Measurements from ENCODE around the gene ZNF429. TPM values are rescaled to one million over a fixed set of nuclear protein-coding genes. Genes with fewer than 3 reads are reported as not detected.

Gene ZNF429
- total RNA-seq, 1 experiment from 2014 or later, result 0.66 TPM

DNA sequence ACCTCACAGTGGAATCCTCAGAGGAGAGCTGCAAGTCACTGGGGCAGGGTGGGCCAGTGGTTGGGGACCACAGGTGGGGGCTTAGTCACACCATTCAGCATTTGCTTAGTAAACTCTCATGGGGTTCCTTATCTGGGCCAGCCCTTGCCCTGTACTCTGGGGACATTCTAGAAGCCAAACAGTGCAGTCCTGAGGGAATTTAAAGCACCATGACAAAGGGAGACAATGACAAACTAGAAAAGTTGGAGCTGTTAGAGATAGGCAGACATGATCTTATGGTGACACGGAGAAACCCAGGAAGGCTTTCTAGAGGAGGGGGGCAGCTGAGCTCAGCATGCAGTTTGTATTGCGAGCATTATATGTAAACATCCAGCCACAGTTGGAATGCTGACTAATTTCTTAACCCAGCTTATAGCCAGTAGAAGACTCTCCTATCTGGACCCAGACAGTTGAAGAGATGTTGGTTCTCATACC is 87.6 kb downstream of the ZNF429 start:
- intact Hi-C loops (cut with micrococcal nuclease), result no loop called here
- H3K79me2 ChIP-seq (ENCODE audit: low read length), result no peaks in the 10 kb centered on the region
- DNase-seq, result no peak
- H3K4me3 ChIP-seq (ENCODE audit: low read length), result no peak overlapping the region
- peaks cover 7% of the 10 kb centered on the region; the same call in 1 of the 2 replicates for H3K9me3 ChIP-seq (ENCODE audit: low read length)
- H2AFZ ChIP-seq (ENCODE audit: low read length), result no peak overlapping the region
- H4K20me1 ChIP-seq (ENCODE audit: low read length), result no peaks in the 10 kb centered on the region
- ChIA-PET CTCF (no interaction called here), POLR2A (ENCODE audit: unreplicated experiment) (no interaction called here)
- no peaks in the 10 kb centered on the region for H3K27me3 ChIP-seq (ENCODE audit: low read length)
- H3F3A ChIP-seq (ENCODE audit: low read length, unreplicated experiment), result no peaks in the 10 kb centered on the region
- ATAC-seq, result no peak
- no peak overlapping the region for H3K4me2 ChIP-seq (ENCODE audit: low read length)
- BruUV-seq (replicated peaks), result no TSS peak
- H3K4me1 ChIP-seq (ENCODE audit: insufficient read depth, low read length), result no peaks in the 10 kb centered on the region
- H3K9me2 ChIP-seq (replicated peaks; ENCODE audit: low read length), result no peaks in the 10 kb centered on the region
- no peak overlapping the region for H3K9ac ChIP-seq (ENCODE audit: low read length)
- no peak overlapping the region for H3K27ac ChIP-seq (ENCODE audit: low read length)
- no peaks in the 10 kb centered on the region for H3K36me3 ChIP-seq (ENCODE audit: low read depth, low read length)
- TF ChIP-seq, protein P1, sequence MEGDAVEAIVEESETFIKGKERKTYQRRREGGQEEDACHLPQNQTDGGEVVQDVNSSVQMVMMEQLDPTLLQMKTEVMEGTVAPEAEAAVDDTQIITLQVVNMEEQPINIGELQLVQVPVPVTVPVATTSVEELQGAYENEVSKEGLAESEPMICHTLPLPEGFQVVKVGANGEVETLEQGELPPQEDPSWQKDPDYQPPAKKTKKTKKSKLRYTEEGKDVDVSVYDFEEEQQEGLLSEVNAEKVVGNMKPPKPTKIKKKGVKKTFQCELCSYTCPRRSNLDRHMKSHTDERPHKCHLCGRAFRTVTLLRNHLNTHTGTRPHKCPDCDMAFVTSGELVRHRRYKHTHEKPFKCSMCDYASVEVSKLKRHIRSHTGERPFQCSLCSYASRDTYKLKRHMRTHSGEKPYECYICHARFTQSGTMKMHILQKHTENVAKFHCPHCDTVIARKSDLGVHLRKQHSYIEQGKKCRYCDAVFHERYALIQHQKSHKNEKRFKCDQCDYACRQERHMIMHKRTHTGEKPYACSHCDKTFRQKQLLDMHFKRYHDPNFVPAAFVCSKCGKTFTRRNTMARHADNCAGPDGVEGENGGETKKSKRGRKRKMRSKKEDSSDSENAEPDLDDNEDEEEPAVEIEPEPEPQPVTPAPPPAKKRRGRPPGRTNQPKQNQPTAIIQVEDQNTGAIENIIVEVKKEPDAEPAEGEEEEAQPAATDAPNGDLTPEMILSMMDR (conservative IDR thresholded peaks at IDR 0.05; ENCODE audit: low read depth, low read length), result no peak
- TF ChIP-seq EZH2phosphoT487 (IDR thresholded peaks at IDR 0.05; ENCODE audit: borderline replicate concordance, low read length) (no peak), EZH2 (IDR thresholded peaks at IDR 0.05; ENCODE audit: low read length, unreplicated experiment) (no peak)

DNA sequence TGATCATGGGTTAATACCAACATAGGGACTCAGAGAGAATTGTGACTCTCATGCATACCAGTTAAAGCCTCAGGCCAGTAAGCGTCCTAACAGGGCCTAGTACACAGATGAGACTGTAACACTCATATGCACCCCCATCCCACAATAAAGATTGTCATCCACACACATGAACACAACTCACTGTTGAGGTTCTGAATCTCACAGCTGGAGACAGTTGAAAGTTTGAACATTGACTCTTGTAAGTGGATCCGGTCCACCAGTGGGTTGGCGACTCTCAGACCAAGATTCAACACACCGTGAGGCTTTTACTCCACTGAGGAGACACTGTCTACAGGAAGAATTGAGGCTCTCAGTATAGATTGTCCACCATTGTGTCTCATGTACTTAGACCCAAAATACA is 88.1 kb downstream of the ZNF429 start:
- H3K9me3 ChIP-seq (ENCODE audit: low read length), result peaks cover 7% of the 10 kb centered on the region; the same call in 1 of the 2 replicates
- no peak overlapping the region for H3K9ac ChIP-seq (ENCODE audit: low read length)
- no peaks in the 10 kb centered on the region for H3K9me2 ChIP-seq (replicated peaks; ENCODE audit: low read length)
- ChIA-PET POLR2A (ENCODE audit: unreplicated experiment) (no interaction called here), CTCF (no interaction called here)
- TF ChIP-seq, protein P1 (conservative IDR thresholded peaks at IDR 0.05; ENCODE audit: low read depth, low read length), result no peak
- TF ChIP-seq EZH2phosphoT487 (IDR thresholded peaks at IDR 0.05; ENCODE audit: borderline replicate concordance, low read length) (no peak), EZH2 (IDR thresholded peaks at IDR 0.05; ENCODE audit: low read length, unreplicated experiment) (no peak)
- no TSS peak for BruUV-seq (replicated peaks)
- H3F3A ChIP-seq (ENCODE audit: low read length, unreplicated experiment), result no peaks in the 10 kb centered on the region
- H3K27me3 ChIP-seq (ENCODE audit: low read length), result no peaks in the 10 kb centered on the region
- no peaks in the 10 kb centered on the region for H3K79me2 ChIP-seq (ENCODE audit: low read length)
- no peak overlapping the region for H3K4me3 ChIP-seq (ENCODE audit: low read length)
- H3K27ac ChIP-seq (ENCODE audit: low read length), result no peak overlapping the region
- H3K4me2 ChIP-seq (ENCODE audit: low read length), result no peak overlapping the region
- ATAC-seq, result no peak
- H2AFZ ChIP-seq (ENCODE audit: low read length), result no peak overlapping the region
- DNase-seq, result no peak
- H4K20me1 ChIP-seq (ENCODE audit: low read length), result no peaks in the 10 kb centered on the region
- no peaks in the 10 kb centered on the region for H3K4me1 ChIP-seq (ENCODE audit: insufficient read depth, low read length)
- intact Hi-C loops (cut with micrococcal nuclease), result no loop called here
- no peaks in the 10 kb centered on the region for H3K36me3 ChIP-seq (ENCODE audit: low read depth, low read length)

DNA sequence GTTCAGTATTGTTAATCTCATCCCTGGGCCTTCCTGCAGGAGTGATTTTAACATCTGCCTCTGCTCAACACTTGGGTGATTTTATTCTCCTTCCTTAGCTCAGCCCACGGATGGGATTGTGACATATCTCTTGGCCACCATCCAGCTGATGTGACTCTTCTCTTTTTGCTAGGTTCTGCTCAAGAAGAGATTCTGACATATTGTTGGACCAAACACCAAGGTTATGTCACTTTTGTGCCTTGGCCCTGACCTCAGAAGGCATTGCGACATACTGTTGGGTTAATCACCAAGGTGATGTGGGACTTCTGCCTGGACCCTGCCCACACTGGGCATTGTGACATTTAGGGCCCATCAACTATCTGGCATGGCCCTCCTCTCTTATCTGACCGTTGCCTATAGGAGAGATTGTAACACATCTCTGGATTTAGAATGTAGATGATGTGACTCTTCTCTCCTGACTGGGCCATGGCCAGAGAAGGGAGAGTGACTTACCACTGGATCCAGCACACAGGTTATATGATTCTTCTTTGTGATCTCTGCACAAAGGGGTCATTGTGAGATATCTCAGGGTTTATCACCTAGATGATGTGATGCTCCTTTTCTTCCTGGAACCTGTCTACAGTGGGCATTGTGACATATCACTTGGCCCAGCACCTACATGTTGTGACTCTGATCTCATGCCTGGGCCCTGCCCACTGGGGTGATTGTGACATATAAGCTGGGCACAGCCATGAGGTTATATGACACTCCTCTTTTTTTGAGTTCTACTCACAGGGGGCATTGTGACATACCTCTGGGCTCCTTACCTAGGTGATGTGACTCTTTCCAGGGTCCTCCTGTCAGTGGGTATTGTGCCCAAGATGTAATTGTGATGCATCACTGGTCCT is 88.8 kb downstream of the ZNF429 start:
- H3K4me3 ChIP-seq (ENCODE audit: low read length), result no peak overlapping the region
- peaks cover 7% of the 10 kb centered on the region; the same call in 1 of the 2 replicates for H3K9me3 ChIP-seq (ENCODE audit: low read length)
- no peaks in the 10 kb centered on the region for H4K20me1 ChIP-seq (ENCODE audit: low read length)
- no peaks in the 10 kb centered on the region for H3K9me2 ChIP-seq (replicated peaks; ENCODE audit: low read length)
- no peak overlapping the region for H3K4me2 ChIP-seq (ENCODE audit: low read length)
- H2AFZ ChIP-seq (ENCODE audit: low read length), result no peak overlapping the region
- H3F3A ChIP-seq (ENCODE audit: low read length, unreplicated experiment), result no peaks in the 10 kb centered on the region
- POLR2A ChIA-PET (ENCODE audit: unreplicated experiment), result no interaction called here
- no TSS peak for BruUV-seq (replicated peaks)
- no peaks in the 10 kb centered on the region for H3K36me3 ChIP-seq (ENCODE audit: low read depth, low read length)
- no peak overlapping the region for H3K9ac ChIP-seq (ENCODE audit: low read length)
- TF ChIP-seq EZH2 (IDR thresholded peaks at IDR 0.05; ENCODE audit: low read length, unreplicated experiment) (no peak), EZH2phosphoT487 (IDR thresholded peaks at IDR 0.05; ENCODE audit: borderline replicate concordance, low read length) (no peak)
- TF ChIP-seq, protein P1 (conservative IDR thresholded peaks at IDR 0.05; ENCODE audit: low read depth, low read length), result no peak
- H3K79me2 ChIP-seq (ENCODE audit: low read length), result no peaks in the 10 kb centered on the region
- H3K27ac ChIP-seq (ENCODE audit: low read length), result no peak overlapping the region
- DNase-seq (no peak), ATAC-seq (no peak)
- no peaks in the 10 kb centered on the region for H3K27me3 ChIP-seq (ENCODE audit: low read length)
- intact Hi-C loops (cut with micrococcal nuclease), result no loop called here
- H3K4me1 ChIP-seq (ENCODE audit: insufficient read depth, low read length), result no peaks in the 10 kb centered on the region
- CTCF ChIA-PET, result no interaction called here
